GM18519 (cell line): ENCODE results near the gene EDAR.

ENCODE experiments used
- ATAC-seq: cut with Tn5 transposase; IDR thresholded peaks from one replicate; pipeline ENCODE4 v1.9.1; 2021; ENCODE audit warnings: mild to moderate bottlenecking, moderate library complexity; ENCODE audit not compliant: unreplicated experiment, low FRiP score

EDAR gene

DNA sequence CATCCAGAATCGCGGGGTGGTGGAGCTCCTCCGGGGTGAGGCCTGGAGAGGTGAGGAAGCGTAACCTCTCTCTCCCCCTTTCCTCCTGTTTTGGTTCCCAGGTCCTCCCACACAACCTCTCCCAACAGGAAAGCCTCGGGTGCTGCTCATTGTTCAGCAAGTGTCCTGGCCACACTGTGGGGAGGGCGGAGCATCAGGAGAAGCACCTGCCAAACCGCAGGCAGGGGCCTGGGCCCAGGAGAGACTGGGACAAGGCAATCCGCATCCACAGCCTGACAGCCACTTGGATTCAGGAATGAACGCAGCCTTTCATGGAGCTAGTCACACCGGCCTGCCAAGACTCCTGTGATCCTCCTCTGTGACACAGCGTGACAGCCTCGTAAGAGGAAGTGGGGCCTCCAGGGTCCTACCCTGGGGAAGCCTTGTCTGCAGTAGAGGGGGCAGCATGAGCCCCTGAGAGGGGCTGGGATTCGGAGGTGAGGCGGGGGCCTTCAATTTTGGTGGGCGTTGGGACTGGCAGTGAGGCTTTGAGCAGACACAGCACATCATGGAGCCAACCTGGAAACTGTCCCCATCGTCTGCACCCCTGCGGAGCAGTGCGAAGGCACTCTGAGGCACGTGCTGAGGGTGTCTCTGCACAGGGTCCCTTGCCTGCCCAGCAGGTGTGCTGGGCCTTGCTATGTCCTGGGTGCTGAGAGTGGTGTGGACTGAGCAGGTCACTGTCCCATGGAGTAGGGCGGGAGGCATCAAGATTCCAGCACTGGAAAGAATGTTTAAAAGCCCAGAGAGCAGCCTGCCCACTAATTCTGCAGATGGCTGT lies 62.2 kb downstream of the EDAR start:
- ATAC-seq: no peak

DNA sequence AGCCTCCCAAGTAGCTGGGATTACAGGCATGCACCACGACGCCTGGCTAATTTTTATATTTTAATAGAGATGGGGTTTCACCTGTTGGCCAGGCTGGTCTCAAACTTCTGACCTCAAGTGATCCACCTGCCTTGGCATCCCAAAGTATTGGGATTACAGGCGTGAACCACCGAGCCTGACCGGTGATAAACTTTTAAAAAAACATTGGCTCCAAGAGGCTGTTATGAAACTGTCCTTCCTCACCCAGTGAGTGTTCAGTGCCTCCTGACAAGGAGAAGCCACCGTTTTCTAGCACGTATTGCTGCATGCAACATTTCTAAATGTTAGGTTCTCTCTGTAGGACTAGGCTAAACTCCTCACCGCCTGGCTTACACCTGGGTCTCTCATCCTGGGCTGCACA lies 63.3 kb downstream of the EDAR start:
- ATAC-seq: no peak

DNA sequence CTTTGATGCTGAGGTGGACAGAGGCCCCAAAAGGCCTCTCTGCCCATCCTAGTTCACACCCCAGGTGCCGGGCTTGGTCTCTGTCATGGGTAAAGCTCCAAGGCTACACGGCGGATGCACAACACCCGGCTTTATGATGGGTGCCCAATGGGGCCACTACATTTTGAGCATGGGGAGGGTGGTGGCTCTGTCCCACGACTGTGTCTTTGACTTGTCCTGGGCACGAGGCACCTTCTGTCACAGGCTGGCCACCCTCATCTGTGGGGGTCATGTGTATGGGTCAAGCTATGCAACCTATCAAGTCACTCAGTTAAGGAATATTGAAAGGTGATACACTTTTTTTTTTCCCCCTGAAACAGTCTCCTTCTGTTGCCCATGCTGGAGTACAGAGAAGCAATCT lies 63.7 kb downstream of the EDAR start:
- ATAC-seq: no peak

DNA sequence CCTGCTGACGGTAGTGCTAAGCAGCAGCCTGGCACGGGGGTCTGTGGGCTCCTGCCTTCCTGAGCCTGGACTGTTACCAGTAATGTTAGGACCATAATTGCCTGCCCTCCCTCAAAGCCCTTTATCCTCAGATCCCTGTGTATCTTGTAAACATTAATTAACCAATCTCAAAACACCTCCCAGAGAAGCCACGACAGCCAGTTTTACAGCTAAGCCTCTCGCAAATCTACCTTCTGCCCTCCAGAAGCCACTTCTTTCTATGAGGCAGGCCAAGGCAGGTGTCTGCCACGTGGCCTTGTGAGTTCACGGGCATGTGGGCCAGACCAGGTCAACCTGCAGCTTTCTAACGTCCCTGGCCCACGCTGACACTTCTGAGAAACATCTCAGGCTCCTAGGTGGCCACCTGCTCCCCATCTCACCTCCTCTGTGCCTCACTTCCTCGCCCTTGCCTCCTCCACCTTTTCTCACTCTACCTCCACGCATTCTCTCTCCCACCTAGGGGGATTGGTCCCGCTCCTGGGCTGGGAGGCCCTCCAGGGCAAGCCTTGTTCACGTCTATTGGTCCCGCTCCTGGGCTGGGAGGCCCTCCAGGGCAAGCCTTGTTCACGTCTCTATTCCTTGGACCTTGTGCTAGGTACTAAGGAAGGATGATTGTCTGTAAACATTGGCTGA lies 64.3 kb downstream of the EDAR start:
- ATAC-seq: no peak

DNA sequence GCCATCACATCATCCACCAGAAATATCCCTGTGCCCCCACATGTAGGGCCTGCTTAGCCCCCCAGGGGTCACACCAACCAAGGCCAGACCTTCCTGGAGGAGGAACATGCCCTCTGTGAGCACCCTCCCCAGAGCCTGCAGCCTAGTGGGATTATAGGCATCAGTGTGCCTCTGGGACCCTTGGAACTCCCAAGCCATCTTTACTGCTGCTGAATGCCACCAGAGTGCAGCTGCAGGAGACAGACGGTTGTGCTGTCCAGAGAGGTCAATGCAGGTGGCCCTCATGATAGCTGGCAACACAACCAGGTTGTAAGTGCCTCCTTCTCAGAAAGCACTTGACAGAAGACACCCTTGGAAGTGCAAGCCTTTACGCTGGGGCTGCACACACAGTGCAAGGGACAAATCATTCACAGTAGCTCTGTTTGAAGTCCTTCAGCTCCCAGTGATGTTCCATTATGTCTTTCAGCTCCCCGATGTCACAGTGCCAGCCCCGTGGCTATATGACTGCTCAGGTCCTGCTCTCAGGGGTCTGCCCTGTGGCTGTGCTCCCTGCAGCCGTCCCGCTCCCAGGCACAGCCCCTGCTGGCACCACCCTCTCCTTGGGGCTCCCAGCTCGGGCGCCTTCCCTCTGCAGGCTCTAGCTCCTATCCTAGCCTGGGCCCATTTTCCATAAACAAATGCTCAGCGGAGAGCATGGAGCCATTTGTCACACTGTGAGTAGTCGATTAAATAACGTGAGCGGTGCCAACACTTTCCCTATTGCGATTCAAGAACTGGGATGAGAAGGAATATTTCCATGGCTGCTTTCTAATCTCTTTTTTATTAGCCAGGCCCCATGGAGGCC lies 65.1 kb downstream of the EDAR start:
- ATAC-seq: no peak

DNA sequence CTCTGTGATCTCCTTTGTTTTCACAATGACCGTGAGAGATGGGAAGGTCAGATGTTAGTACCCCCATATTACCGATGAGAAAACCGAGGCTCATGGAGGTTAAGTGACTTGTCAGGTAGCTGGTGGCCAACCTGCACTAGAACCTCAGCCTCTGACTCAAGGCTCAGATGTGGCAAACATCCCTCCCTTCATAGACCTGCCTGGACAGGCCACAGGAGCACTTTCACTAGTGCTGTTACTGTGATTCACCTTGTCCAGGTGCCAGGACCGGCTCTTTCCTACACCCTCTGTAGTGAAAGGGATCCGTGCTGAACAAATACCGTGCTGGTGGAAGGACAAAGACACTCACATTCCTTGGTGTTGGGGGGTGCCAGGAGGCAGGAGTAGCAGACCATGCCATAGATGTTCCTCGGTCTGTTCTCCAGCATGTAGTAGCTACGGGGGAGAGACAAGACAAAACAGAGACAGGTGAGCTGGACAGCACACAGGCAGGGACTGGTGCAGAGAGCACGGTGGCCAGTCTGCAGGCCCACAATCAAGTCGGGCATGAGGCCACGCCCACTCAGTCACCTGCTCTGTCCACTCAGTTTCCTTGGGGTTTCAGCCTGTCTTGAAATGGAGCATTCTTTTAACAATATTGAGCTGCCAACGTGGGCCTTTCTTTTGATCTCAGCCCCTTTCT lies 65.9 kb downstream of the EDAR start:
- ATAC-seq: no peak

DNA sequence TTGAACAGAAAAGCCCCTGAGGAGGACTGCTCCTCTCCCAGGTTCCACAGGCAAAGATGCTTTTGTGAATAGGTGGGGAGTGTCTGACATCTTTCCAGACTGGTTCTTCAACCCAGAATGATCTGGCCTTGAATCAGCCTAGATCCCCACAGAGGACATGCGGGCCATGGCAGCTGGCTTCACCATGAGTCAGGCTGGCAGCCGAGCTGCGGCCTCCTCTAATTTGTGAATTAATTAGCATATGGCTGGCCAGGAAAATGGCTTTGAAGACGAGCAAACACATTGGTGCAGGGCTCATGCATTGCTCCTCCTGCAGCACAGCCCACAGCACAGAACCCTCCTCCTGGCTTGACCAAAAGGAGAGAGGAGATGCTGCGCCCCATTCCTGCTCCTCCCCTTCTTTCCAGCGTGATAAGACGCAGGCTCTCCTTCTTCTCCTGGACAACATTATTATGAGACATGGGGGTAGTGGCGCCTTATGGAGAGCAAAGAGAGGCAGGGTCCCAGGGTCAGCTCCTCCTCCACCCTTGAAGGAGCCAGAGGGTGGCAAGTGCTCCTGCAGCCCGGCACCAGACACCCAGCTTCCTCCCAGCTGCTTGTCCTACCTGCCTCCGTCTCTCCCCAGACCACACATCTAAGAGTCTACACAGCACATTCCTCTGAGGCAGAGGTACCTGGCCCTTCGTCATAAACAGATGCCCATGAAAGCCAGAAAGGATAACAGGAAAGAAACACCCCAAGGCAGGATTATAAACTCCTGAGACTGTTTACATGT lies 66.7 kb downstream of the EDAR start:
- no peak for ATAC-seq

DNA sequence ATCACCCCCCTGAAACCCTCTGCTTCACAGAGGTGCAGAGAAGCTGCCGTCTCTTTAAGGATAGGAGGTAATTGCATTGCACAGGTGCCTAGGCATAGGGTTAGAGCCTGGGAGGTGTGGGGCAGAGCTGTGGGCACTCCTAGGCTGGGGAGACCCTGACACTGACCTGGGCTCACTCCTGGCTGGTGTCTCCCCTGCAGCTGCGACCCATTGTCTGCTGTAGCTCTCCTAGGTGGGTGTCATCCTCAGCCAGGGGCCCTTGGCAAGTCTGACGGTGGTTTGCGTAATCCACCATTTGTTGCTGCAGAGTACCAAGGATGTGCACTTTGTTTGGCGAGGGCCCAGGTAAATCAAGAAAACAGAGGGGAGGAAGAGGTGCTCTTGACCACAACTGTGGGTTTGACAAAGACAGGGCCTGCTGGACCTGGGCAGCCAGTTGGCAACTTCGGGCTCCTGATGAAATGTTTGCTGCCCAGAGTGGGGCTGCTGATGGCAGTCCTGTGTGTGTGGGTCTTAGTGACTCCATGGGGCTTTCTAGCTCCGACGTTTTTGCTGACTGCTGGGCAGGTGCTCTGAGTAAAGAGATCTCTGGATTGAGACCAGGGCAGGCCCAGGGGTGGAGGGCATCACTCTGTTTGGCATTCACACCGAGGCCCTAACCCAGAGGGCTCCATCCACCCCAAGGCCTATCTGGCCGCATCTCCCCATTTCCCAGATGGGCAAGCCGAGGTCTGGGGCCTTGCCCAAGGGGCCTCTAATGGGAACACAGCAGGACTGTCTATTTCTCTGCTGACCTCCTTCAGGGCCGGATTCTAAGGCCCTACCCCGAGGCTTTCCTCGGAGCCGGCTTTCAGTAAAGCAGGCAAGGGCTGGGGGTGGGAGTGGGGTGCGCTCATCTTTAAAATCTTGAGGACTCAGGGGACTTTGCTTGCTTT lies 67.7 kb downstream of the EDAR start:
- no peak for ATAC-seq

DNA sequence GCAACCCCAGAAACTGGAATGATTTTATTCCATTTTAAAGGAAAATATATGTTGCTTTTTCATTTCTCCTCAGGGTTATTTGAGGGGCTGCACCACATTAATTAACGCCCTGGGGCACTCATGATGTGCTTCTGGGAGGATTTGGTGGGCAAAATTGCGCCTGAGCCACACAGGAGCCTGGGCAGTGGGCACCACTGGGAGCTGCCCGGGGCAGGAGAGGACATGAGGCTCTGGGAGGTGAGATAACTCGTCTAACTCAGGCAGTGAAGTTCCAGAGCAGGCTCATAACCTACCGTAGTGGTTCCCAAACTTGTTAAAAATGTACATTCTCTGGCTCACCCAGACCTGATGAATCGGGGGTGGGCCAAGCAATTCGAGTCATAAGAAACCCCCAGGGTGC lies 68.3 kb downstream of the EDAR start:
- no peak for ATAC-seq

DNA sequence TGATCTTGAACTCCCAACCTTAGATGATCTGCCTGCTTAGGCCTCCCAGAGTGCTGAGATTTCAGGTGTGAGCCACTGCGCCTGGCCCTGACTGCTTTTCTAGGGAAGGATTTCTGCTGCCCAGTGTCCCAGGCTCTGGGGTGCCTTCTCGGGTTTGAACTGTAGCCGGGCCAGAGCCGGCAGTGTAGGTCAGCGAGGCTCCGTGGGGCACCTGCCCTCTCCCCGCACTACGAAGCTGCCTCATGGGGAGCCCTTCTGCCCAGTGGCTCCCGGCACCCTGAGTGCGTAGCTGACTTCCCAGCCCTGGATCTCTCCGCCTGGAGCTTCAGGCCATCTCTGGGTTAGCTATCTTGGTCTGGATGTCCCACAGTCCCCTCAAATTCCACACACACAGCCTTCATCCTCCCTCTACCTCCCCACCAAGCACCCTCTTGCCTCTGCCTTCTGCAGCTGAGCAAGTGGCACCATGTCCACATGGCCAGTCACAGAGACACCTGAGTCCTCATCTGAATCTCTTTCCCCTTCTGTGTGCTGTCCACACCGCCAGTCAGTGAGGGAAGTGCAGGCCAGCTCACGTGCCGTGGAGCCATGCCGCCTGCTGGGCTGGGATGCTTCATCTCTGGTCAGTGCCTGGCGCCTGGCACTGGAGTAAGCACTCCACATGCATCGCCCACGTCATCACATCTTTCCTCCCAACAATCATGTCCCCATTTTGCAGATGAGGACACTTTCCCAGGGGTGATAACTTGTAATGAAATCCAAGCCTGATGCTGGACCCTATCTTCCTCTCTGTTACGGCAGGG lies 69.2 kb downstream of the EDAR start:
- ATAC-seq: no peak

DNA sequence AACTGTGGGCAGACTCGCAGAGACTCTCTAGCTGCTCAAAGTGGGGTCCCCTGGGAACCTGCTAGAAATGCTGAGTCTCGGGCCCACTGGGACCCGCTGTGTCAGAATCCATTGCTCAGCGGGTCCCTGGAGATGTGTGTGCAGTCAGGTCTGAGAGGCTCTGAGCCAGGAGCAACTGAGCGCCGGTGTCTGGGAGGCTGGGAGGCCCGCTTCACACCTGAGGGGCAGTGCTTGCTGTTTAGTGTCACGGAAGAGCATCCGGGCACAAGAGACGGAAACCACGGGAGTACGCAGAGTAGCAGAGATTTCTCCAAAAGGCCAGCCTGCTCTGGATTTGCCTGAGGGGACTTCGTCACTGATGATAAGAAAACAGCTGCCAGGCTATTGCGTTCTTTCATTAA lies 70.1 kb downstream of the EDAR start:
- ATAC-seq: no peak

DNA sequence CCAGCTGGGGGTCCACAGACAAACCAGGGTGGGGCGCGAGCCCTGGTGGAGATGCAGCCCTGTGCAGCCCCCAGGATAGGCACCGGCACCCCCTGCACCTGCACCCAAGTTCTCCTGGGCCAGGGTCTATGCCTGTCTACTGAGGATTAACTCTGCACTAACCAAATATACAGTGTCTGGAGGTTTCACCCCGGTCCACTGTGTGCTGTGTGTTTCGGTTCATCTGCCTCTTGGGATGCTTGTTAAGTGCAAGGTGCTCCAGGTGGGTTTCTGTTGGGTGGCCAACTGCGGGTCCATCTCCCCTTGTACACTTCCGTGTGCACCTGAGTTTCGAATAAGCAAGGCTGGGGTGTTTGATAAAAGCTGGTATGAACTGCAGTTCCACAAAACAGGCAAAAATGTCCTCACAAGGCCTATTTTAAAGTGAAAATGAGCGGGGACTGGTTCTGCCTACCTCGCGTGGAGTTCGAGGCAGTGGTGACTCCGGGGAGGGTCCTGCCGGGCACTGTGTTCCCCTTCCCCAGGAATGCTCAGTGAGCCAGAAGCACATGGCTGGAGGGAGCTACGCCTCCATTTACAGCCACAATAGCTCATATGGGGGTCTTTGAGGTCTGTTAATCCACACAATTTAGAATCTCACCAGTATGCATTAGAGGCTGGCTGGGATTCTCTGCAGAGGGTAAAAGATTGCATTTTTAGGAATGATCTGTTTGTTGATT lies 70.7 kb downstream of the EDAR start:
- no peak for ATAC-seq

DNA sequence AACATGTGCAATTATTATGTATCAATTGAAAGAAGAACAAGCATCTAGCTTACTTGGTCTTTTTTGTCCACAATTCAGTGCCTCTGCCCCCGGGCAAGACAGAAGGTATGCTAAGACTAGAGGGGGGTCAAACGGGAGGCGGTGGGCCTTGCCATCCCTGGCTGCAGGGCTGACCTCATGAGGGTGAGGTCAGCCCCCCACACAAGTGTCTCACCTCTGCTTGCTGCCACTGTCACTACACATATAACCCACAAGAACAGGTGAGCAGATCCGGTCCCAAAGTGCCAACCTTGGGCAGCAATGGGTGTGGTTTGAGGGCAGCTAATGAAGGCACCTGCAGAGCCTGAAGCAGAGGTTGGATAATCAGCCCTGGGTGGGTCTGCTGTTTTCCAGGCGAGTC lies 71.5 kb downstream of the EDAR start:
- no peak for ATAC-seq

DNA sequence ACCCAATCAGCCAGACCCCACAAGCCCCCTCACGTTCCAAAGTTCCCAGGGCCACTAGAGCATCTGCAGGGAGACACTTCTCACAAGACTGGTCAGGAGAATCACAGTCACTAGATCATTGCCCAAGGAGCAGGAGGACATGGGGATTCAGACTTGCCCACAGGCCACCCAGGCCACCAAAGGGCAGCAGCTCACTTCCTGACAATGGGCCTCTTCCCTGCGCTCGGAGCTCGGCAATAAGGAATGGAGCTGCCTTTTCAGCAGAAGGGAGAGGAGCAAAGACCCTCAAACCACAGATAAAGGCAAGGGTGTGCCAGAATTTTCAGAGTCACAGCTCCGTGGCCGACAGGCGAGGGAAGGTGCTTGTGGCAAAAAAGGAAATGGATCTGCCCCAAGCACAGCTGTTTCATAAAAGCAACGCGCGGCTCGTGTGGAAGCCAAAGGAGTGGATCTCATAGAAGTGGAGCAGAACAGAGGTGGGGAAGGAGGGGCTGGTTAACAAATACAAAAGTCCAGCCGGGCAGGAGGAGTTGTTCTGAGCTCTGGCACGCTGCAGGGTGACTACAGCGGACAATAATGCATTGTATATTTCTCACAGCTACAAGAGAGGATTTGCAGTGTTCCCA lies 72.1 kb downstream of the EDAR start:
- no peak for ATAC-seq

DNA sequence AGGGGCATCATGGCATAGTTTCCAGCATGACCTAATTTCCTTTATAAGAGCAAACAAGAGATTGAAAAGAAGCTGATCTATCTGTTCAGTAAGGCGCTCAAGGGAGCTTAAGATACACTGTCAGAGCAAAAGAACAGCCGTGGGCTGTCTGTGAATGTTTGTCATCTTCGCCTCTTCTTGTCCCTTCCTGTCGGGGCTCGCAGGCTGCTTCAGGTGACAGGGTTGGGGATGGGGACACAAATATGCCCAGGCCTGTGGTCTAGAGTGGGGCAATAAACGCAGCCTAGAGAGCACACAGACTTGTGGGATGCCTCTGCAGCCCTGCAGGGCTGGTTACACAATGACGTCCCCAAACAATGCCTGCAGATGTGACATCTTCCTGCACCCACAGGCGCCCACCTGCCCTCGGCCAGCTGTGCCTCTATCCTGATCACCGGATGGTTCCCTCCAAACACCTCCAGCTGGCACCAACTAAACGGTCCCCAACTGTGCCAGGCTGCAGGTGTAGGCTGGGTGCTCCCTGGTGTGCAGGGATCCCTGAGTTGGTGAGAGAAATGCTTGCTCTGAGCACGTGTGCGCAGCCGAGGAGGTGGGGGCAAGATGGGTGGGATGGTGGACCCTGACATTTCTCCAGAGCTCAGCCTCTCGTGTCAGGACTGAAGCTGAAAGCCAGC lies 72.8 kb downstream of the EDAR start:
- ATAC-seq: no peak

DNA sequence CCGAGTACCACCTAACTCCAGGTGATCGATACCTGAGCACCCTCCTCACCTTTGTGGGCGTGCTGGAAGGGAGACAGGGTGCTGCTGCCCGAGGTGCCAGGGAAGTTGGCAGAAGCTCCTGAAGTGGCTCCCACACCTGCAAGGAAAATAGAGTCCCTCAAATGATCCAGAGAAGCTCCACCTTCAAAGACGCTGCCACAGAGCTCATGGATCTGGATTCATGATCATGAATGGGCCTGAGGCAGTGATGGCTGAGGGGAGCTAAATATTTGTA lies 76.5 kb downstream of the EDAR start:
- no peak for ATAC-seq
